HAP-1 (cell line): ENCODE data around the gene LCN6.
A peak's percentile ranks its signal among the peaks of the same experiment; 100 is the strongest.

Experiments
- DNase-seq, 2 experiments: peaks; one replicate each; pipeline ENCODE4 v3.0.0-alpha.2; 2016 to 2020; ENCODE audit warnings: low spot score in 2 of 2
- H3K27me3 ChIP-seq: fragments of 250-450 bp; sonication (Bioruptor Pico); 2 replicates; pipeline ENCODE4 v1.5.1; 2020; ENCODE audit warnings: low read depth, mild to moderate bottlenecking, moderate library complexity
- H3K36me3 ChIP-seq: fragments of 250-450 bp; sonication (Bioruptor Pico); replicated peaks from 2 replicates; pipeline ENCODE4 v1.5.1; 2020; ENCODE audit warnings: mild to moderate bottlenecking
- H3K4me1 ChIP-seq: fragments of 250-450 bp; sonication (Bioruptor Pico); 2 replicates; pipeline ENCODE4 v1.5.1; 2020; ENCODE audit warnings: mild to moderate bottlenecking
- H3K4me3 ChIP-seq: fragments of 250-450 bp; sonication (Bioruptor Pico); 2 replicates; pipeline ENCODE4 v1.5.1; 2020; ENCODE audit warnings: mild to moderate bottlenecking, moderate library complexity
- H3K9me3 ChIP-seq: fragments of 250-450 bp; sonication (Bioruptor Pico); 2 replicates; pipeline ENCODE4 v1.5.1; 2020; ENCODE audit warnings: mild to moderate bottlenecking, moderate library complexity
- in situ Hi-C: fragments of 300-500 bp; cut with MboI; formaldehyde crosslinking; loops from 3 replicates; pipeline ENCODE4 v1.14.3; 2020; ENCODE audit warnings: low sequenced_read_pairs, inconsistent platforms, mixed read lengths

Gene LCN6

GRCh38 chr9:136751814-136752213 is 3.5 kb upstream of the LCN6 start:
- peaks cover 16% of the 10 kb centered on the region for H3K9me3 ChIP-seq
- H3K4me3 ChIP-seq: no peak overlapping the region
- no peaks in the 10 kb centered on the region for H3K4me1 ChIP-seq
- in situ Hi-C loops: no loop called here
- H3K36me3 ChIP-seq: no peaks in the 10 kb centered on the region
- H3K27me3 ChIP-seq: no peaks in the 10 kb centered on the region; the same call in 1 of the 2 replicates
- DNase-seq: no peak

DNA sequence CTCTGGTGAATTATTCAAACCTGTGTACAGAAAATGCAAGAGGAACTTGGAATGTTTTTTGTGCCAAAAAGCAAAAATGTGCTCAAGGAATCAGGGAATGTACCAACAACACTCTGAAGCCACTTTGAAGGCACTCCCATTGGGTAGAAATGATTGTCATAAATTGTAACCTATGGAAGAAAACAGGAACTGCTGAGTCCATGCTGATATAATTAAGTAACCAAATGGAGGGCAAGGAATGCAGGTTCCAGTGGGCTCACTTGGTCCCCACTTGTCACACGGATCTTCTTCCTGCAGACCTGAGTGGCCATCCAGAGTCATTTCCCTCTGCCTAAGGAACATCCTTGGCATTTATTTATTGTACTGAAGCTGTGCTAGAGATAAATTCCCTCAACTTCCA is 2.9 kb upstream of the LCN6 start:
- Histone ChIP-seq H3K9me3 (peaks cover 14% of the 10 kb centered on the region), H3K4me3 (no peak overlapping the region), H3K36me3 (no peaks in the 10 kb centered on the region), H3K4me1 (no peaks in the 10 kb centered on the region), H3K27me3 (no peaks in the 10 kb centered on the region; the same call in 1 of the 2 replicates)
- no peak for DNase-seq
- in situ Hi-C loops: no loop called here

GRCh38 chr9:136750526-136750925 is 2.2 kb upstream of the LCN6 start:
- no peak for DNase-seq
- Histone ChIP-seq H3K4me1 (no peaks in the 10 kb centered on the region), H3K4me3 (no peak overlapping the region), H3K9me3 (peaks cover 13% of the 10 kb centered on the region), H3K36me3 (no peaks in the 10 kb centered on the region), H3K27me3 (no peaks in the 10 kb centered on the region; the same call in 1 of the 2 replicates)
- in situ Hi-C loops: no loop called here

DNA sequence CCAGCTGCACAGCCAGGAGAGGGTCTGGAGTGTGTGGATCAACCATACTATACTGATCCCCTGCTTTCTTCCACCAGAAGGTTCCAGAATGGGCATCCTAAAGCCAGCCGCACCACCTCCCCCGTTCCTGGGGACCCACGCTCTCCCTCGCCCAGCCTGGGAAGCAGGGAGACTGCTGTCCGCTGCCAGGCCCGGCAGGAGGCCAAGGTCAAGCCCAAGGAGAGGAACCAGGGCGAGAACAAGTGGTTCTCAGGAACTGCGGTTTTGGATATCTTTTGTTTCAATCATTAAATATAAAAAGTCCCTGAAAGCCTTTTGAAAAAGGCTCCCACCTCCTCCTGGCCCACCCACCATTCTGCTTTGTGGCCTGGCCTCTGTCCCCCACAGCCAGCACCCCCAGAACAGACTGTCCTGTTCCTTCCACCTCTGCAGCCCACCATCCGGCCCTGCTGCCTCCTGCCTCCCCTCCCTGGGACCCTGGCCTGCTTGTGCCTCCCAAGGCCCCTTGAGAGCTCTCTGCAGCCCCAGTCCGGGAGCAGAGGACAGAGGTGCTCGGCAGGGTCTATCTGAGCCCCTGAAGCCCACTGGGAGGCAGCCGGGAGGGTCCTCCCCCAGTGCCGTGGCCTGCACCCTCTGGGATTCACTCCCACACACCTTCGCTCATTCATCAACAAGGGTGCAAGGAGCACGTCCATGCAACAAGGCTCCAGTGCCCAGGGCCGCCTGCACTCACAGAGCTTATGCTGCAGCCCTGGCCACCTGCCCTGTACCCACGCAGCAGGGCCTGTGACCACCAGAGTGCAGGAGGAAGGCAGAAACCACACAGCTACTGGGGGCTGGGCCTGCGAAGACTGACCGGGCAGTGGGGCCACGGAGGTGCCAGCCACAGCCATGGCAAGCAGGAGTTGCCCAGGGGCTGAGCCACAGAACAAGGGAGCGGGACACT is 614 bp upstream of the LCN6 start:
- H3K4me1 ChIP-seq: no peaks in the 10 kb centered on the region
- peaks cover 11% of the 10 kb centered on the region for H3K9me3 ChIP-seq
- DNase-seq: no peak
- H3K27me3 ChIP-seq: no peaks in the 10 kb centered on the region; the same call in 1 of the 2 replicates
- no peak overlapping the region for H3K4me3 ChIP-seq
- in situ Hi-C loops: no loop called here
- no peaks in the 10 kb centered on the region for H3K36me3 ChIP-seq

- Histone ChIP-seq H3K4me3 (no peak overlapping the region), H3K4me1 (no peaks in the 10 kb centered on the region), H3K27me3 (peaks cover 5% of the 10 kb centered on the region), H3K9me3 (peaks cover 11% of the 10 kb centered on the region), H3K36me3 (no peaks in the 10 kb centered on the region)
- in situ Hi-C loops: no loop called here
- no peak for DNase-seq
Measured at GRCh38 chr9:136747161-136748060, 914 bp downstream of the LCN6 start.

DNA sequence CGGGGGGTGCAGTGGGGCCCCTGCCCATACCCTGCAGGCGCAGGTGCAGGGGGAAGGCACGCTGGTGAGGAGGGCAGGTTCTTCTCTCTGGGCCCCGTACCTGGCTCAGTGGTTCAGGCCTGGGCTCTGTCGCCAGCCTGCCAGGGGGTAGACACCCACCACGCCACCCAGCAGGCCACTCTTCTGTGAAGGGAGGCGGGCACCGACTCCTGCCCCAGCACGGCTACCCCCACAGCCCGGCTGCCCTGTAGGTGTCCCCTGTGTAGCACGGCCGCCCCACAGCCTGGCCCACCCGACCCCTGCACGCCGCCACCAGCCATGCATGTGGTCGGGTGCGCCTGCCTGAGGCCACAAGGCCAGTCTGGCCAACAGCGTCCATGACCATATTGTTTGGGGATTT is 1.7 kb downstream of the LCN6 start:
- H3K36me3 ChIP-seq: no peaks in the 10 kb centered on the region
- peaks cover 6% of the 10 kb centered on the region for H3K9me3 ChIP-seq
- peaks cover 11% of the 10 kb centered on the region for H3K27me3 ChIP-seq
- in situ Hi-C loops: no loop called here
- no peak overlapping the region for H3K4me3 ChIP-seq
- no peaks in the 10 kb centered on the region for H3K4me1 ChIP-seq
- no peak for DNase-seq

GRCh38 chr9:136746155-136746490 is 2.2 kb downstream of the LCN6 start:
- in situ Hi-C loops: no loop called here
- no peak for DNase-seq
- no peaks in the 10 kb centered on the region for H3K36me3 ChIP-seq
- H3K9me3 ChIP-seq: peaks cover 1% of the 10 kb centered on the region; the same call in 1 of the 2 replicates
- H3K4me1 ChIP-seq: no peaks in the 10 kb centered on the region
- H3K27me3 ChIP-seq: peaks cover 13% of the 10 kb centered on the region
- H3K4me3 ChIP-seq: no peak overlapping the region

GRCh38 chr9:136745389-136746154 is 2.8 kb downstream of the LCN6 start:
- H3K36me3 ChIP-seq: no peaks in the 10 kb centered on the region
- no peak for DNase-seq
- H3K27me3 ChIP-seq: peaks cover 13% of the 10 kb centered on the region
- in situ Hi-C loops: no loop called here
- no peaks in the 10 kb centered on the region for H3K9me3 ChIP-seq
- H3K4me1 ChIP-seq: no peaks in the 10 kb centered on the region
- no peak overlapping the region for H3K4me3 ChIP-seq

GRCh38 chr9:136744773-136745172 is 3.6 kb downstream of the LCN6 start:
- in situ Hi-C loops: no loop called here
- H3K4me3 ChIP-seq: no peak overlapping the region
- H3K27me3 ChIP-seq: peaks cover 13% of the 10 kb centered on the region
- no peaks in the 10 kb centered on the region for H3K4me1 ChIP-seq
- H3K9me3 ChIP-seq: no peaks in the 10 kb centered on the region
- no peak for DNase-seq
- H3K36me3 ChIP-seq: no peaks in the 10 kb centered on the region

DNA sequence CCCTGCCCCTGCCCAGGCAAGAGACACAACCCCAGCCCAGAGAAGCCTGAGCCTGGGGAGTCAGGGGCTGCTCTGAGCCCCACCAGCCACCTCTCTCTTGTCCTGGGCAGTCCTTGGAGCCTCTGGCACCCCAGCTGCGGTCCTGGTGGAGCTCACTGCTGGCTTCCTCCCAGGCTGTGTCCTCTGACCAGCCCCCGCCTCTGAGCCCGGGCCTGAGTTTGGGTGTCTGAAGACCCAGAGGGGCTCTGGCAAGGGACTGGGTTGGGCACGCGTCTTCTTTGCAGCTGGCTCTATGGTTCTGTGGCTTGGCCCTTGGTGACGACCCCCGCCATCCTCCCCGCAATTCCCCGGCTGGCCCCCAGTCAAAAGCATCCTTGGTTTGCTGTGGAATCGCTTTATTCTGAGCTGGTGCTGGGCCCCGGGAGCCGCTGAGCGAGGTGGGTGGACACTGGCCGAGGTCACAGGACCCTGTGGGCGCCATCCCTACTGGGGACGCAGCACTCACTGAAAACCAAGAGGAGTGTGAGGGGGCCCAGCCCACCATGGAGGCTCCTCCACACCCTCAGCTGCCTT is 4.6 kb downstream of the LCN6 start:
- Histone ChIP-seq H3K9me3 (no peaks in the 10 kb centered on the region), H3K4me3 (no peak overlapping the region), H3K27me3 (peaks cover 13% of the 10 kb centered on the region), H3K36me3 (no peaks in the 10 kb centered on the region), H3K4me1 (no peaks in the 10 kb centered on the region)
- no peak for DNase-seq
- in situ Hi-C loops: no loop called here

GRCh38 chr9:136742591-136743391 is 5.5 kb downstream of the LCN6 start, which contains the start of gene LCN10:
LCN10 (minus strand) TSS chr9:136742940; CDS start chr9:136742903, 37 bp downstream.
- H3K27me3 ChIP-seq: peaks cover 16% of the 10 kb centered on the region

DNA sequence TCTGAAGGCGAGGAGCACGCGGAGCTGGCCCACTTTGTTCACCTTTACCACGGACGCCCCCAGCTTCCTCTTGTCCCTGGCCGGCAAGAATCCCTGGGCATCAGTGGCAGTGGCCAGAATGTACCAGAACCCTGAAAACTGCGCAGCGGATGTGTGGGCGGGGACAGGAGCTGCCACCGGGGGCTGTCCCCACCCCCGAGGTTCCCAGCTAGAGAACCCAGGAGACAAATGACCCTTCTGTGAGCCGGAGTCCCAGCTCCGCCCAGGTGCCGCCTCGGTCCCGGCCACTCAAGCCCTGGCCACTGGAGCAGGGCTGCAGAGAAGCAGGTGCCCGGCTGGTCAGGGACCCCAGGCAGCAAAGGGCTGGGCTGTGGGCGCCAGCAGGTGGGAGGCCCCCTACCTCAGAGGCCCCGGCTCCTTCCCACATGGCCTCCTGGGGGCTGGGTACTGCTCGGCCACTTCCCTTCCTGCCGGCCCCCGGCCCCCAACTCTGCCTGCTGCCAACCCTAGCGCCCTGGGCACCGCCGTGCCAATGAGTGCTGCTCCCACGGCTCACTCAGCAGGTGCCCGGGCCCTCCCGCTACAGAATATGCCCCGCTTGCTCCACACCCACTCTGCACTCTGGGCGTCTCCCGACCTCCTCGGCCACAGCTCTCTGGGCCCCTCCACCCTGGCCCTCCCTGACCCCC is 6.3 kb downstream of the LCN6 start:
- H3K36me3 ChIP-seq: no peaks in the 10 kb centered on the region
- H3K4me3 ChIP-seq: no peak overlapping the region
- no peaks in the 10 kb centered on the region for H3K4me1 ChIP-seq
- no peaks in the 10 kb centered on the region for H3K9me3 ChIP-seq
- in situ Hi-C loops: no loop called here
- DNase-seq: no peak
- H3K27me3 ChIP-seq: peaks cover 16% of the 10 kb centered on the region

More at GRCh38 chr9:136742591-136743391, 5.5 kb downstream of the LCN6 start, which contains the start of gene LCN10:
- DNase-seq: peak in 1 of 2 experiments; percentile 56
- no peaks in the 10 kb centered on the region for H3K36me3 ChIP-seq
- in situ Hi-C loops: no loop called here
- no peak within 1 kb of the TSS for H3K4me3 ChIP-seq
- no peaks in the 10 kb centered on the region for H3K9me3 ChIP-seq
- no peaks in the 10 kb centered on the region for H3K4me1 ChIP-seq
